Measurements from ENCODE around the gene TBC1D30.
"Not testable (repeated sequence)": the region's sequence is repeated elsewhere in the genome, so short reads cannot be mapped to it uniquely, and the experiment has no call there.

GRCh38 chr12:64775147-64775736, 49.2 kb upstream of the TBC1D30 start:
- not testable (repeated sequence) for TF ChIP-seq CTCF, POLR2A (IDR thresholded peaks at IDR 0.05)
